GM12874 (cell line): Measurements from ENCODE around the gene TNFSF11.

Source experiments
- TF ChIP-seq, protein P1 (sequence below): IDR thresholded peaks from 2 replicates; pipeline ENCODE4 v1.5.1; 2011; ENCODE audit warnings: low read depth, mild to moderate bottlenecking, control low read depth, low read length, moderate library complexity; ENCODE audit not compliant: insufficient read depth

Gene TNFSF11

DNA sequence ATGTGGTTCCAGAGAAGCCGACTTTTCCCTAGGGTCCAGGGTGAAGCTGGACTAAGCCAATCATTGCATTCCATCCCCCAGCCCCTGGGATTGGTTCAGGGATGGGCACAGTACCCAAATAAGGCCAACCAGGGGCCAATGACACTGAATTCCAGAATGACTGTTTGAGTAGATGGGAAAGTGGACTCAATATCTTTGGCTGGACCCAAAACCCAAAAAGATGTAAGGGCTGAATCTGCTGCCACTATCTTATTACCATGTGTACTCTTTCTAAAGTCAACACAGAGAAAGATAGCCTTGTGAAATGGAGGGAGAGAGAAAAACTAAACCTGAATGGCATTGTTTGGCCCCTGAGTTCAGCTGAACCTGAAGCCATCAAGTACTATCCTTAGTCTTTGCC is 39.2 kb upstream of the TNFSF11 start:
- TF ChIP-seq, protein P1, sequence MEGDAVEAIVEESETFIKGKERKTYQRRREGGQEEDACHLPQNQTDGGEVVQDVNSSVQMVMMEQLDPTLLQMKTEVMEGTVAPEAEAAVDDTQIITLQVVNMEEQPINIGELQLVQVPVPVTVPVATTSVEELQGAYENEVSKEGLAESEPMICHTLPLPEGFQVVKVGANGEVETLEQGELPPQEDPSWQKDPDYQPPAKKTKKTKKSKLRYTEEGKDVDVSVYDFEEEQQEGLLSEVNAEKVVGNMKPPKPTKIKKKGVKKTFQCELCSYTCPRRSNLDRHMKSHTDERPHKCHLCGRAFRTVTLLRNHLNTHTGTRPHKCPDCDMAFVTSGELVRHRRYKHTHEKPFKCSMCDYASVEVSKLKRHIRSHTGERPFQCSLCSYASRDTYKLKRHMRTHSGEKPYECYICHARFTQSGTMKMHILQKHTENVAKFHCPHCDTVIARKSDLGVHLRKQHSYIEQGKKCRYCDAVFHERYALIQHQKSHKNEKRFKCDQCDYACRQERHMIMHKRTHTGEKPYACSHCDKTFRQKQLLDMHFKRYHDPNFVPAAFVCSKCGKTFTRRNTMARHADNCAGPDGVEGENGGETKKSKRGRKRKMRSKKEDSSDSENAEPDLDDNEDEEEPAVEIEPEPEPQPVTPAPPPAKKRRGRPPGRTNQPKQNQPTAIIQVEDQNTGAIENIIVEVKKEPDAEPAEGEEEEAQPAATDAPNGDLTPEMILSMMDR = no peak

DNA sequence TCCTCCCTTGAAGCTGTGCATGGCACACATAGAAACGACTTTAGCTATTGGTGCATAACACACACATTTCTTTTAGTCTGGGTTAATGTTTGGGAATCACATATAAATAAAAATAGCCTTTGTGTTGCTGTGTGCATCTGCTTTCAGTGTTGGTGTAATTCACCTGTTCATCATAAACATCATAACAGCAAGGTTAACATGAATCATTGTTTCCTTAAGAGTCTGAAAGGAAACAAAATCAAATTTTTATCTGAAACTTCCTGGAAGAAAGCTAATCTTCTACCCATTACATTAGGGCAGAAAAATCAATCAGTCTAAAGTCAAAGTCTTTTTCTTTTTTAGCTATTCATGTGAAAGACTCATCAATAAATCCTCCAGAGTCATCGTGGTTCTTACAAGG is 35.0 kb upstream of the TNFSF11 start:
- TF ChIP-seq, protein P1 = no peak

DNA sequence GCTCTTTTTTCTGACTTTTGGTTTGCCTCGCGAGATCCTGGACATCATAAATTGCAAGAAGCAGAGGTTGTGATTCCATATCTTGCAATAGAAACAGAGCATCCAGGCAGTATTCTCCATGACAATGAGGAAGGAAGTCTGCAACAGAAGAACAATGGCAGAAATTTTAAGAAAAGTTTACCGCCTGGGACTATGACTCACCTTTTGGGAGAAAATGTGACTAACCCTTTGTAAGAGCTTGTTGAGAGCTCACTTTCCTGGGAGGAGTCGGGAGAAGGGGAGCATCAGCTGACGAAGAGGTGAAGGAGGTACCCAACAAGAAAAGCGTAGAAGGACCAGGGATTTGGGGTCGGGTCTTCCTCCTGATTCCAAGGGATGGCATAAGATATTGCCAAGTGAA is 34.3 kb upstream of the TNFSF11 start:
- TF ChIP-seq, protein P1 = no peak

DNA sequence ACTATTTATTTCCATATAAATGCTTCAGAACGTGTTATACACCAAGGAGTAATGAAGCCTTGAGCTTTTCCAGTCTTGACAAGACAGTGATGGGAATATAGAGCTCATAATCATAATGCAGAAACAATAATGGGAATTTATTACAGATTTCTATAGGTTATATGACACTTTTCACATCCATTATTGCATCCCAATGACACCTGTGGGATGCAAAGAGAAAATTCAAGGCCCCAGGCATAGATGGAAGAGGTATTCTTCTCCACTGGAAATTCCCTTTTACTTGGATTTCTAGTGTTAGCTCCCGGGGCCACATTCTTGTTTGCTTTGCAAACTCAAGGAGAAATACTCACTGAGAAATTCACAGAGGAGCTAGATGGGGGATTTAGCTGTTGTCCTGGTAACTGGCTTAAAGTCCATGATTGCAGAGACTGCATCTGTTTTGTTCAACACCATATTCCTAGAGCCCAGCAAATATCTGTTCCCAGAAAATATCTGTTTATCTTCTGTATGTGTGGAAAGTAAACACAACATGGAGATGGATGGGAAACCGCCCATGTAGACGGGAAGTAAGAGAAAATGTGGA is 30.6 kb upstream of the TNFSF11 start:
- TF ChIP-seq, protein P1 = no peak

DNA sequence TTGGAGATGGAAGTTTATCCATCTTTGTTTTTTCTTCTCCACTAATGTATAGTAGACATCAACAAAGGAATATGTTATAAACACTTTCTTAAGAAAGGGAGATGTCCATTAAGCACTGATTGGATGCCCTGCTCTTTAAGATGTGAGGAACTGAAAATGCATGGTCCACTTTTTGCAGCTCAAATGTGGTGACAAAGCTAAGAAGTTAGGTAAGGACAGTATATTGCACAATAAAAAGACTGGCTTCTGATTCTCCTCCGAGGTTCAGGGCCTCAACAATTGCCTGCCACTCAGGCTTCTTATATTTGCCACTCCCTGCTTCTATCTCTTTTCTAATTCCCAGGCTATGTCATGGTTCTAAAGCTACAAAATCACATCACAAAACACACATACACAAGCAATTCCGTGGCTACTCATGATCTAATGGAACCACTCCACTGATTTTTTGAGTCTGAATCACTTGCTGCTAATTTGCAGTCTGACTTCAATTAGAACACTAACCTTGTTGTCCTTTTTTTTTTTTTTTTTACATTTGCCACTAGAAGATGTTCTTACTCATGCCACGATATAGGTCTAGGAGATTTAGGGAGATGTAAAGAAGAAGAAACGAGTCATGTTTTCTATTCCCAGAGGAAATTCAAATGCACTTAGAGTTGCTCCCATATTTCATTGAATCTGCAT is 29.6 kb upstream of the TNFSF11 start:
- TF ChIP-seq, protein P1 = no peak

DNA sequence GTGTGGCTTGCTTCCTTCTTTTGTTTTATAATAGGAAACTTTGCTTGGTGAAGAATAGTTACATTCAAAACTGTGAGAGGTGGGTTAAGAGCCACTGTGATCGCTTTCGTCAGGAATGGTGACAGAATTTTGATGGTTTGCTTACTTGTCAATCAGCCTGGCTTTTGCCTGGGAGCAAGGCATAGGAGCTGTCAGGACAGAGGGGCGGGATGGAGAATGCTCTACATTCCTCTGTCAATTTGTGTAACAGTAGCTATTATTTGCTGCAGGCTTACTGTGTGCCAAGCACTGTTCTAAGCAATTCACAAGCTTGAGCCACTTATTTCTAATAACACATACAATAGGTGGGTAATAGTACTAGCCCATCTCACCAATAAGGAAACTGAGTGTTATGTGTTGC is 28.1 kb upstream of the TNFSF11 start:
- TF ChIP-seq, protein P1 = no peak

DNA sequence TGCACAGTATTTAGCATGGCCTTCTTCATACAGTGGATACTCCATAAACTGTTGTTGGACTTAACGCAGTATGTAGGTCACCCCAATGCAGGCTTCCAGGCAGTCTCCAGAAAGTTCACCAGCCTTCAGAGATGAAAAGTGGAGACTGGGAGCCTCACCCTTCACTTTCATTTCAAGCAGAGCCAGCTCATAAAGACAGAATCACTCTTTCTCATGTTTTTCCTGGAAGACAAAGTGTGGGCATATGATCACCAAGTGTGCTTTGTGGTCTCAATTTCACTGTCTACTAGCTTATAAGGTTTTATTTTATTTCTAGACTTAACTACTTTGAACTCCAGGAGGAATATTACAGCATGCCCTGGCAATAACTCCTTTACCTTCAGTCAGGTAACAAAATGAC is 26.3 kb upstream of the TNFSF11 start:
- TF ChIP-seq, protein P1 = no peak
